A549 (cell line): Measurements from ENCODE around the gene STRAP. TPM values are rescaled to one million over a fixed set of nuclear protein-coding genes. Genes with fewer than 3 reads are reported as not detected.
"Not testable (repeated sequence)": the region's sequence is repeated elsewhere in the genome, so short reads cannot be mapped to it uniquely, and the experiment has no call there.

ENCODE experiments used
- ATAC-seq, 2 experiments: fragments of 200-7000 bp in 1 of 2; fragments of >200 bp in 1 of 2; cut with Nextera tagmentation in 1 of 2; cut with Tn5 transposase in 1 of 2; 3 replicates each; pipeline versions ENCODE4 v1.8.0 to v1.9.1; 2018 to 2020; ENCODE audit warnings: mild to moderate bottlenecking in 1 of 2, moderate library complexity in 1 of 2
- CTCF ChIA-PET: fragments of 300-600 bp; sonication (Branson Sonifier 250); formaldehyde crosslinking; extraction: SDS; loops from one replicate; lab custom pipeline; 2021; ENCODE audit warnings: antibody characterized with exemption, inconsistent platforms; lab: Yijun Ruan, JAX
- POLR2A ChIA-PET: fragments of 350-600 bp; formaldehyde crosslinking; extraction: SDS; loops from one replicate; lab custom pipeline; 2021; ENCODE audit warnings: antibody characterized with exemption, inconsistent platforms; lab: Yijun Ruan, JAX
- DNase-seq, 2 experiments: peaks; one replicate each; pipeline versions ENCODE4 v3.0.0 to v3.0.0-alpha.2; 2011 to 2016; ENCODE audit warnings: low read depth in 1 of 2, low spot score in 1 of 2
- FAIRE-seq: peaks from 2 replicates; lab custom pipeline; 2011; peaks lifted over from hg19 to GRCh38; lab: Jason Lieb, UNC
- H3K27ac ChIP-seq, 2 experiments: fragments of >200 bp; sonication (Bioruptor Twin); formaldehyde crosslinking; 3 replicates each; pipeline ENCODE4 v1.5.1; 2016 to 2017
- H3K4me1 ChIP-seq: fragments of >200 bp; sonication (Bioruptor Twin); formaldehyde crosslinking; 3 replicates; pipeline ENCODE4 v1.6.1; 2016
- H3K4me2 ChIP-seq: fragments of >200 bp; sonication (Bioruptor Twin); formaldehyde crosslinking; 3 replicates; pipeline ENCODE4 v1.6.1; 2016
- H3K4me3 ChIP-seq: fragments of >200 bp; sonication (Bioruptor Twin); formaldehyde crosslinking; 3 replicates; pipeline ENCODE4 v1.5.1; 2016
- H3K9me3 ChIP-seq: fragments of >200 bp; sonication (Bioruptor Twin); formaldehyde crosslinking; 3 replicates; pipeline ENCODE4 v1.6.1; 2016
- CBX8 ChIP-seq: fragments of 200-600 bp; sonication (generic); IDR thresholded peaks from 2 replicates; pipeline ENCODE4 v1.6.1; 2016
- CEBPB ChIP-seq, 2 experiments: fragments of >200 bp in 1 of 2; sonication (Bioruptor Twin) in 1 of 2; formaldehyde crosslinking in 1 of 2; IDR thresholded peaks; 2 replicates each; pipeline ENCODE4 v1.6.1; 2012 to 2016
- CHD2 ChIP-seq: fragments of 150-350 bp; IDR thresholded peaks from 2 replicates; pipeline ENCODE4 v1.6.1; 2014; ENCODE audit warnings: low read length; ENCODE audit not compliant: partially characterized antibody
- EHF ChIP-seq: fragments of 250-450 bp; sonication (Bioruptor Pico); IDR thresholded peaks from 2 replicates; pipeline ENCODE4 v1.5.0; 2020; ENCODE audit warnings: mild to moderate bottlenecking
- ESRRA ChIP-seq: fragments of 150-350 bp; IDR thresholded peaks from 2 replicates; pipeline ENCODE4 v1.6.1; 2014; ENCODE audit warnings: mild to moderate bottlenecking, low read length, borderline replicate concordance
- FOSL2 ChIP-seq, 2 experiments: fragments of 450-650 bp in 1 of 2; fragments of >200 bp in 1 of 2; sonication (Bioruptor Twin) in 1 of 2; formaldehyde crosslinking; IDR thresholded peaks; 2 replicates each; pipeline versions ENCODE4 v1.5.0 to v1.6.1; 2016 to 2020; ENCODE audit warnings: mild to moderate bottlenecking in 1 of 2, moderate library complexity in 1 of 2
- HEYL ChIP-seq: fragments of 250-450 bp; sonication (Bioruptor Pico); IDR thresholded peaks from 2 replicates; pipeline ENCODE4 v1.8.0; 2021; ENCODE audit warnings: mild to moderate bottlenecking, moderate library complexity
- JUN ChIP-seq, 2 experiments: fragments of >200 bp; sonication (Bioruptor Twin); formaldehyde crosslinking; IDR thresholded peaks; 2 replicates in 1 of 2; 3 replicates in 1 of 2; pipeline ENCODE4 v1.6.1; 2016 to 2017
- MAZ ChIP-seq: fragments of 150-350 bp; IDR thresholded peaks from 2 replicates; pipeline ENCODE4 v1.6.1; 2014; ENCODE audit warnings: antibody characterized with exemption, low read depth, low read length, borderline replicate concordance
- NPAS2 ChIP-seq: fragments of 250-450 bp; sonication (Bioruptor Pico); IDR thresholded peaks from 2 replicates; pipeline ENCODE4 v1.8.0; 2022; ENCODE audit warnings: mild to moderate bottlenecking, moderate library complexity, borderline replicate concordance
- POLR2AphosphoS2 ChIP-seq: conservative IDR thresholded peaks from 2 replicates; pipeline ENCODE4 v1.6.1; 2012; ENCODE audit warnings: low read length, improper control_type of control experiment, inconsistent platforms
- RARB ChIP-seq: fragments of 250-450 bp; sonication (Bioruptor Pico); IDR thresholded peaks from 2 replicates; pipeline ENCODE4 v1.8.0; 2021; ENCODE audit warnings: mild to moderate bottlenecking, moderate library complexity
- RCOR1 ChIP-seq: fragments of 150-350 bp; IDR thresholded peaks from 2 replicates; pipeline ENCODE4 v1.6.1; 2014; ENCODE audit warnings: antibody characterized with exemption, low read length, low read depth
- RNF2 ChIP-seq: fragments of 200-600 bp; sonication (generic); IDR thresholded peaks from 2 replicates; pipeline ENCODE4 v1.6.1; 2016; ENCODE audit warnings: low read depth, mild to moderate bottlenecking, antibody characterized with exemption, moderate library complexity, borderline replicate concordance
- SREBF2 ChIP-seq: fragments of 450-650 bp; IDR thresholded peaks from 2 replicates; pipeline ENCODE4 v1.6.1; 2014; ENCODE audit warnings: mild to moderate bottlenecking, moderate library complexity
- WGBS: methylation state at CpG from one replicate; pipeline ENCODE4 v1.1.6; 2017; ENCODE audit errors: missing lambda C conversion rate; 5-methylcytosine and 5-hydroxymethylcytosine counted together
- polyA plus RNA-seq, 4 experiments: library from polyadenylated mRNA; depleted of rRNA in 3 of 4; stranded (reverse); fragments of >200 nt; fragmentation: RNase III in 1 of 4; extraction: RNeasy Plus Mini Kit Qiagen cat#74134 plus additional on column Dnase treatment in 1 of 4; gene quantifications; 2 replicates in 3 of 4; 3 replicates in 1 of 4; pipeline ENCODE4 v1.2.3, GENCODE V29; 2011 to 2017
- TF ChIP-seq, protein P1 (sequence below): fragments of >200 bp; sonication (Bioruptor Twin); formaldehyde crosslinking; IDR thresholded peaks from 3 replicates; pipeline ENCODE4 v1.6.1; 2016
- TF ChIP-seq, protein P2 (sequence below): fragments of 450-650 bp; IDR thresholded peaks from 2 replicates; pipeline ENCODE4 v1.6.1; 2014; ENCODE audit warnings: antibody characterized with exemption
- TF ChIP-seq, protein P3 (sequence below): IDR thresholded peaks from 2 replicates; pipeline ENCODE4 v1.6.1; 2012; ENCODE audit warnings: low read depth, borderline replicate concordance

The STRAP gene
- polyA plus RNA-seq, 2 of the 4 experiments (the other 2 are of a cell fraction): 201 to 300 TPM

DNA sequence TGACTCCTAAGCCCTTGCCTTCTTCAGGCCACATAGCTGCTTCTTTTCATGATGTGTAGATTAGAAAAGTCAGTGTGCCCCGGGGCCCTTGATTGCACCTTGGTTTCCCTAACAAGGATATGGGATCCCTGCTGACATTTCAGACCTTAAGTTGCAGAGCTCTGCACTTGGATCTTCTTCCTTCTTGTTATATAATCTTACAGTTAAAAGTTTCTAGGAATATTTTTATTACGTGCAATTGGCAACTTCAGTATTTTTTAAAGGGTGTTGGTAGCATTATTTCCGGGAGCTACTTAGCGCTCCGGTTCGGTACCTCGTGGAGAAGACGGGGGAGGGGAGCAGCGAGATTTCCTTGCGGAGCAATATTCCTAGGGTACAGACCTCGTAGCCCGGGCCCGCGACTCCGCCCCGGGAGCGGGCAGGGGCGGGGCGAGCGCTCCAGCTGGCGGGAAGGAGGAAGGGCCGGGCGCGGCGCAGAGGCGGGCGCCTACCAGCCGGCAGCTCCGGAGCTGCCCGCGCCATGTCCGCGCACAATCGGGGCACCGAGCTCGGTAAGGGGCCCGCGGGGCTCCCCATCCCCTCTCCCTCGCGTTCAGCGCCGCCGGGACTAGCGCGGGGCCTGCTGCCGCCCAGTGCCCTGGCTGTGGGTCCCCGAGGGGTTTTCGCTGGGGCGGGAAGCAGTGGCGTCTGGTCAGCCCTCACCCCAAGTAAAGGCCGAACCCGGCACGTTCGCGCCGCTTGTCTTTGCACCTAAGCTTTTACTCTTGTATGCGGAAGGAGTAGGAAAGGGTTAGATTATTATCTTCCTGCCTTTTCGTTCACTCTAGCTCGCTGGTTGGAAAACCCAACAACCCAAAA lies 28.9 kb downstream of the STRAP start, which contains the start of gene DERA (continued):
- TF ChIP-seq, protein P1, sequence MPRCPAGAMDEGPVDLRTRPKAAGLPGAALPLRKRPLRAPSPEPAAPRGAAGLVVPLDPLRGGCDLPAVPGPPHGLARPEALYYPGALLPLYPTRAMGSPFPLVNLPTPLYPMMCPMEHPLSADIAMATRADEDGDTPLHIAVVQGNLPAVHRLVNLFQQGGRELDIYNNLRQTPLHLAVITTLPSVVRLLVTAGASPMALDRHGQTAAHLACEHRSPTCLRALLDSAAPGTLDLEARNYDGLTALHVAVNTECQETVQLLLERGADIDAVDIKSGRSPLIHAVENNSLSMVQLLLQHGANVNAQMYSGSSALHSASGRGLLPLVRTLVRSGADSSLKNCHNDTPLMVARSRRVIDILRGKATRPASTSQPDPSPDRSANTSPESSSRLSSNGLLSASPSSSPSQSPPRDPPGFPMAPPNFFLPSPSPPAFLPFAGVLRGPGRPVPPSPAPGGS: peak; percentile 88
- TF ChIP-seq JUN (IDR thresholded peaks at IDR 0.05) (peak; percentile 58 to 90; a peak in 3 of 5 replicates), ESRRA (no peak), RARB (no peak), RNF2 (no peak), CHD2 (peak; percentile 57), POLR2AphosphoS2 (no peak), NPAS2 (CRISPR knock-in tag) (peak; percentile 26; the same call in 1 of the 2 replicates)
- TF ChIP-seq, protein P2, sequence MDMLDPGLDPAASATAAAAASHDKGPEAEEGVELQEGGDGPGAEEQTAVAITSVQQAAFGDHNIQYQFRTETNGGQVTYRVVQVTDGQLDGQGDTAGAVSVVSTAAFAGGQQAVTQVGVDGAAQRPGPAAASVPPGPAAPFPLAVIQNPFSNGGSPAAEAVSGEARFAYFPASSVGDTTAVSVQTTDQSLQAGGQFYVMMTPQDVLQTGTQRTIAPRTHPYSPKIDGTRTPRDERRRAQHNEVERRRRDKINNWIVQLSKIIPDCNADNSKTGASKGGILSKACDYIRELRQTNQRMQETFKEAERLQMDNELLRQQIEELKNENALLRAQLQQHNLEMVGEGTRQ: no peak

DNA sequence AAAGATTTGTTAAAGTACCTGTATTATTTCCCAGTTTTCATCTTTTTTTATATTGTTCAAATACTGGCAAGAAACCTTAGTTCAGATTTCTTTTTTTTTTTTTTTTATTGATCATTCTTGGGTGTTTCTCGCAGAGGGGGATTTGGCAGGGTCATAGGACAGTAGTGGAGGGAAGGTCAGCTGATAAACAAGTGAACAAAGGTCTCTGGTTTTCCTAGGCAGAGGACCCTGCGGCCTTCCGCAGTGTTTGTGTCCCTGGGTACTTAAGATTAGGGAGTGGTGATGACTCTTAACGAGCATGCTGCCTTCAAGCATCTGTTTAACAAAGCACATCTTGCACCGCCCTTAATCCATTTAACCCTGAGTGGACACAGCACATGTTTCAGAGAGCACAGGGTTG lies 29.7 kb downstream of the STRAP start:
- POLR2A ChIA-PET: interaction anchor here (0.7 to 2.3 kb wide), 5 partner anchors 14 to 74 kb away, joined by 4 to 13 read pairs (median 5); partner anchors contain the start of gene STRAP
- Histone ChIP-seq H3K27ac (peak overlapping the region; percentile 83 to 96), H3K4me1 (peaks cover 20% of the 10 kb centered on the region)

DNA sequence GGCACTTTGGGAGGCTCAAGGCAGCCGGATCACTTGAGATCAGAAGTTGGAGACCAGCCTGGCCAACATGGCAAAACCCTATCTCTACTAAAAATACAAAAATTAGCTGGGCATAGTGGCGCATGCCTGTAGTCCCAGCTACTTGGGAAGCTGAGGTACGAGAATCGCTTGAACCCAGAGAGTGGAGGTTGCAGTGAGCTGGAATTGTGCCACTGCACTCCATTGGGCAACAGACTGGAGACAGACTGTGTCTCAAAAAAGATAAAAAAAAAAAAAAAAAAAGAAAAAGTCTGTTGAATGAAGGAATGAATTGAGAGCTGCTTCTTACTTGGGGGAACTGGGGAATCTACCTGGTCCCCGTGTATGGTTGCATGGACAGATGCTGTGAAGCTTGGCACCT lies 31.9 kb downstream of the STRAP start:
- H3K4me3 ChIP-seq, ATAC-seq, H3K9me3 ChIP-seq, POLR2A ChIA-PET, H3K4me2 ChIP-seq, FAIRE-seq, H3K27ac ChIP-seq, DNase-seq: not testable (repeated sequence)
- 97% methylated on average over 5 of the region's 5 CpGs for WGBS
- CTCF ChIA-PET: interaction anchor here (0.7 to 0.9 kb wide), 2 partner anchors 15 to 179 kb away, joined by 3 to 4 read pairs; no protein-coding TSS in a partner anchor
- peaks cover 20% of the 10 kb centered on the region for H3K4me1 ChIP-seq

More for the DNA sequence above, 29.7 kb downstream of the STRAP start:
- H3K4me3 ChIP-seq: peak overlapping the region; percentile 58
- CTCF ChIA-PET: interaction anchor here (1.9 kb wide), 1 partner anchor 11 kb away, joined by 7 read pairs; no protein-coding TSS in a partner anchor
- peak in 1 of 2 experiments; percentile 34; a peak in 3 of 6 replicates for ATAC-seq
- not testable (repeated sequence) for H3K9me3 ChIP-seq, DNase-seq, FAIRE-seq
- WGBS: 19% methylated on average over 4 of the region's 5 CpGs
- H3K4me2 ChIP-seq: peak overlapping the region; percentile 82

DNA sequence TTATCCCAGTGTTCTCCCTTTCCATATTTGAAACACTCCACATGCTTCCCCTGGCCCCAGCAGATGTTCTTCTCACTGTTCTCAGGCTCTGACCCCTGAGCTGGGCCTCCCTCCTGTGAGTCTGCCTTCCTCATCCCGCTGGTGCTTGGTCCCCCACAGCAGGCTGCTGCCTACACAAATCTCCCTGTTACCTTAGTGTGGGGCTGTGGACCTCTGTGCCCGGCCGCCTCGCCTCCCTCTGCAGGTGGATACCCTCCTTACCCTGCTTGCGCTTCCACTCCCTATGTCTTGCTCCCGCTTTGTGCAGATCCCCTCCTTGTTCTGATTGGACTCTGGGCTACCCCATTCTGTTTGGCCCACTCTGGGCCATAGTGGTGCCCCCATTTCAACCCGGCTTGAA lies 35.9 kb downstream of the STRAP start:
- no peak; a peak in 1 of 6 replicates for ATAC-seq
- FAIRE-seq: no peak
- Histone ChIP-seq H3K4me3 (no peak overlapping the region), H3K27ac (no peak overlapping the region), H3K4me1 (no peaks in the 10 kb centered on the region), H3K9me3 (no peaks in the 10 kb centered on the region), H3K4me2 (no peak overlapping the region)
- 94% methylated on average over 7 of the region's 7 CpGs for WGBS
- TF ChIP-seq, protein P3, sequence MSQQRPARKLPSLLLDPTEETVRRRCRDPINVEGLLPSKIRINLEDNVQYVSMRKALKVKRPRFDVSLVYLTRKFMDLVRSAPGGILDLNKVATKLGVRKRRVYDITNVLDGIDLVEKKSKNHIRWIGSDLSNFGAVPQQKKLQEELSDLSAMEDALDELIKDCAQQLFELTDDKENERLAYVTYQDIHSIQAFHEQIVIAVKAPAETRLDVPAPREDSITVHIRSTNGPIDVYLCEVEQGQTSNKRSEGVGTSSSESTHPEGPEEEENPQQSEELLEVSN: no peak
- TF ChIP-seq SREBF2 (no peak), EHF (no peak), HEYL (no peak), CEBPB (IDR thresholded peaks at IDR 0.05) (no peak), CBX8 (no peak), FOSL2 (IDR thresholded peaks at IDR 0.05) (no peak), FOSL2 (CRISPR knock-in tag; IDR thresholded peaks at IDR 0.05) (no peak), RCOR1 (no peak), RARB (no peak), MAZ (no peak)
- ChIA-PET CTCF (no interaction called here), POLR2A (no interaction called here)
- DNase-seq: no peak
